Measurements from ENCODE around the gene FOXD4.
"Not testable (repeated sequence)": the region's sequence is repeated elsewhere in the genome, so short reads cannot be mapped to it uniquely, and the experiment has no call there.

DNA sequence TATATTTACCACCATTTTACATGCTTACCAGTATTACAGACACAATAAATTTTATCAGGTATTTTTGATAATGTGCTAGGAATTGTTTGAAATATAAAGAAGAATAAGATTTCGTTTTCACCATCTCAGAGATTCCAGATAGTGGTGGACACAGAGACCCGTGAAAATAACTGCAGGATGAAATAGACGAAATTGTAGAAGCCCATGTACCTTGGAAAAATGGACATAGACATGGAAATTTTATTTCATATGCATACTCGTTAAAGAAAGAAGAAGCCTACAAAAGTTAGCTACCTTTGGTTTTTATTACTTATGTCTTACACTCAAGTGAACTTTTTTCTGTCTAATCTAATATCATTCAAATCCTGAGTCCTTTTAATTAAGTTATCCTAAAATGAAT, 7.5 kb downstream of the FOXD4 start:
- TF ChIP-seq, protein P1, sequence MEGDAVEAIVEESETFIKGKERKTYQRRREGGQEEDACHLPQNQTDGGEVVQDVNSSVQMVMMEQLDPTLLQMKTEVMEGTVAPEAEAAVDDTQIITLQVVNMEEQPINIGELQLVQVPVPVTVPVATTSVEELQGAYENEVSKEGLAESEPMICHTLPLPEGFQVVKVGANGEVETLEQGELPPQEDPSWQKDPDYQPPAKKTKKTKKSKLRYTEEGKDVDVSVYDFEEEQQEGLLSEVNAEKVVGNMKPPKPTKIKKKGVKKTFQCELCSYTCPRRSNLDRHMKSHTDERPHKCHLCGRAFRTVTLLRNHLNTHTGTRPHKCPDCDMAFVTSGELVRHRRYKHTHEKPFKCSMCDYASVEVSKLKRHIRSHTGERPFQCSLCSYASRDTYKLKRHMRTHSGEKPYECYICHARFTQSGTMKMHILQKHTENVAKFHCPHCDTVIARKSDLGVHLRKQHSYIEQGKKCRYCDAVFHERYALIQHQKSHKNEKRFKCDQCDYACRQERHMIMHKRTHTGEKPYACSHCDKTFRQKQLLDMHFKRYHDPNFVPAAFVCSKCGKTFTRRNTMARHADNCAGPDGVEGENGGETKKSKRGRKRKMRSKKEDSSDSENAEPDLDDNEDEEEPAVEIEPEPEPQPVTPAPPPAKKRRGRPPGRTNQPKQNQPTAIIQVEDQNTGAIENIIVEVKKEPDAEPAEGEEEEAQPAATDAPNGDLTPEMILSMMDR (IDR thresholded peaks at IDR 0.05; ENCODE audit: low read length) = not testable (repeated sequence)
- TF ChIP-seq EZH2phosphoT487 (IDR thresholded peaks at IDR 0.05; ENCODE audit: low read length); EZH2 (optimal IDR thresholded peaks at IDR 0.05; ENCODE audit: low read depth, low read length): not testable (repeated sequence)
